GM12874 (cell line): ENCODE data around the gene DPEP3.

Experiments used
- TF ChIP-seq, protein P1 (sequence below): IDR thresholded peaks from 2 replicates; pipeline ENCODE4 v1.5.1; 2011; ENCODE audit warnings: low read depth, mild to moderate bottlenecking, control low read depth, low read length, moderate library complexity; ENCODE audit not compliant: insufficient read depth

Gene DPEP3

DNA sequence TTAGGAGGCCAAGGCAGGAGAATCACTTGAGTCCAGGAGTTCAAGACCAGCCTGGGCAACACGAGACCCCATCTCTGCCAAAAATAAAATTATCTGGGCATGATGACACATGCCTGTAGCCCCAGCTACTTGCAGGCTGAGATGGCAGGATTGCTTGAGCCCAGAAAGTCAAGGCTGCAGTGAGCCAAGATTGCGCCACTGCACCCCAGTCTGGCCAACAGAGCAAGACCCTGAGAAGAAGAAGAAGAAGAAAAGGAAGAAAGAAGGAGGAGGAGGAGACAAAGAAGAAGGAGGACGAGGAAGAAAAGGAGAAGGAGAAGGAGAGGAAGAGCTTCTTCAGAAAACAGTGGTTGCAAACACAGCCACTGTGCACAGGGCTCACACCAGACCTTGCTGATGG, 8.4 kb upstream of the DPEP3 start:
- TF ChIP-seq, protein P1, sequence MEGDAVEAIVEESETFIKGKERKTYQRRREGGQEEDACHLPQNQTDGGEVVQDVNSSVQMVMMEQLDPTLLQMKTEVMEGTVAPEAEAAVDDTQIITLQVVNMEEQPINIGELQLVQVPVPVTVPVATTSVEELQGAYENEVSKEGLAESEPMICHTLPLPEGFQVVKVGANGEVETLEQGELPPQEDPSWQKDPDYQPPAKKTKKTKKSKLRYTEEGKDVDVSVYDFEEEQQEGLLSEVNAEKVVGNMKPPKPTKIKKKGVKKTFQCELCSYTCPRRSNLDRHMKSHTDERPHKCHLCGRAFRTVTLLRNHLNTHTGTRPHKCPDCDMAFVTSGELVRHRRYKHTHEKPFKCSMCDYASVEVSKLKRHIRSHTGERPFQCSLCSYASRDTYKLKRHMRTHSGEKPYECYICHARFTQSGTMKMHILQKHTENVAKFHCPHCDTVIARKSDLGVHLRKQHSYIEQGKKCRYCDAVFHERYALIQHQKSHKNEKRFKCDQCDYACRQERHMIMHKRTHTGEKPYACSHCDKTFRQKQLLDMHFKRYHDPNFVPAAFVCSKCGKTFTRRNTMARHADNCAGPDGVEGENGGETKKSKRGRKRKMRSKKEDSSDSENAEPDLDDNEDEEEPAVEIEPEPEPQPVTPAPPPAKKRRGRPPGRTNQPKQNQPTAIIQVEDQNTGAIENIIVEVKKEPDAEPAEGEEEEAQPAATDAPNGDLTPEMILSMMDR: no peak

DNA sequence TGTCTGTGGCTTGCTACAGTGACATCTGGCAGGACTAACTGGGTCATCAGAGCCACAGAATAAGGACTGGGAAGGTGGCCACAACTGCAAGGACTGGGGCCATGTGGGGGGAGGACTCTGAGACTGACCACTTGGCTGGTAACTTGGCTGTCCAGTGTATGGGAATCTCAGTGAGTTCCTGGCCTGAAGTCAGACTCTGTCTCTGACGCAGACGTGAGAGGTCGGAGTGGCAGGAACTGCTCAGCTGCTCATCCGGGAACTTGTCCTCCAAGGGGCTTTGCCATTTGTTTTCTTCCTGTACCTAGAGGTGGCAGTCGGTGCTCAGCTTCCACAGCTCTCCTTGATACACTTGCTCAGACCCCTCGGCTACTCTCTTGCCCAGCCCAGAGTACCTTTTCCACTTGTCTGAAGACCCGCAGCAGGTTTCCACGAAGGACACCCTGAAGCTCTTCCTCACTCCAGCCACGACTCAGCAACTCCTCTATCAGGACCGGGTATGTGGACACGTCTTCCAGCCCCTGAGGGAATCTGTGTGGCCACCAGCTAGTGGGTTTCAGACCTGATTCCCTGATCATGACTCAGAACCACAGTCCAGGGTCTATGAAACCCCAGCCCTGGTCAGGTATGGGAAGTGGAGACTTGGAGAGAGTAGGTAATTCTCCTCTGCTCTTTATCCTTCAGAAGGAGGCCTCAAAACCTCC, 7.3 kb upstream of the DPEP3 start:
- TF ChIP-seq, protein P1: no peak

DNA sequence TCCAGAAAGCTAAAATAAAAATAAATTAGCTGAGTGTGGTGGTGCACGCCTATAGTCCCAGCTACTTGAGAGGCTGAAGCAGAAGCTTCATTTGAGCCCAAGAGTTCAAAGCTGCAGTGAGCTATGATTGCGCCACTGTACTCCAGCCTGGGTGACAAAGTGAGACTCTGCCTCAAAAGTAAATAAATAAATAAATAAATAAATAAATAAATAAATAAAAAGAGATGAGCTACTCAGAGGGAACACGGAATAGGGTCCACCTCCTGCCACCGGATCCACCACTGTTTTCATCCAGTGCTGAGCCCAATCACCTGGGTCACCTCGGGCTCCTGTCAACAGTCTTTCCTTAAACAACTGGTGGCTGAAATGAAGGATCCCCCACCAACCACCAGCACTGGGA, 6.7 kb upstream of the DPEP3 start:
- TF ChIP-seq, protein P1: no peak

DNA sequence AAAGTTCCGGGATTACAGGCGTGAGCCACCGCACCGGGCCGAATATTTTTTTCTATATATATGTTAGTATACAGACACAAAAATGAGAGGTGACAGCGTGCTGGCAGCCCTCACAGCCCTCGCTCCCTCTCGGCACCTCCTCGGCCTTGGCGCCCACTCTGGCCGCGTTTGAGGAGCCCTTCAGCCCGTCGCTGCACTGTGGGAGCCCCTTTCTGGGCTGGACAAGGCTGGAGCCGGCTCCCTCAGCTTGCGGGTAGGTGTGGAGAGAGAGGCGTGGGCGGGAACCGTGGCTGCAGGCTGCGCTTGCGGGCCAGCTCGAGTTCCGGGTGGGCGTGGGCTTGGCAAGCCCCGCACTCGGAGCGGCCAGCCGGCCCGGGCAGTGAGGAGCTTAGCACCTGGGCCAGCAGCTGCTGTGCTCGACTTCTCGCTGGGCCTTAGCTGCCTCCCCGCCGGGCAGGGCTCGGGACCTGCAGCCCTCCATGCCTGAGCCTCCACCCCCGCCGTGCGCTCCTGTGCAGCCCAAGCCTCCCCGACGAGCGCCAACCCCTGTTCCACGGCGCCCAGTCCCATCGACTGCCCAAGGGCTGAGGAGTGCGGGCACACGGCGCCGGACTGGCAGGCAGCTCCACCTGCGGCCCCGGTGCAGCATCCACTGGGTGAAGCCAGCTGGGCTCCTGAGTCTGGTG, 1.9 kb upstream of the DPEP3 start:
- TF ChIP-seq, protein P1: no peak

DNA sequence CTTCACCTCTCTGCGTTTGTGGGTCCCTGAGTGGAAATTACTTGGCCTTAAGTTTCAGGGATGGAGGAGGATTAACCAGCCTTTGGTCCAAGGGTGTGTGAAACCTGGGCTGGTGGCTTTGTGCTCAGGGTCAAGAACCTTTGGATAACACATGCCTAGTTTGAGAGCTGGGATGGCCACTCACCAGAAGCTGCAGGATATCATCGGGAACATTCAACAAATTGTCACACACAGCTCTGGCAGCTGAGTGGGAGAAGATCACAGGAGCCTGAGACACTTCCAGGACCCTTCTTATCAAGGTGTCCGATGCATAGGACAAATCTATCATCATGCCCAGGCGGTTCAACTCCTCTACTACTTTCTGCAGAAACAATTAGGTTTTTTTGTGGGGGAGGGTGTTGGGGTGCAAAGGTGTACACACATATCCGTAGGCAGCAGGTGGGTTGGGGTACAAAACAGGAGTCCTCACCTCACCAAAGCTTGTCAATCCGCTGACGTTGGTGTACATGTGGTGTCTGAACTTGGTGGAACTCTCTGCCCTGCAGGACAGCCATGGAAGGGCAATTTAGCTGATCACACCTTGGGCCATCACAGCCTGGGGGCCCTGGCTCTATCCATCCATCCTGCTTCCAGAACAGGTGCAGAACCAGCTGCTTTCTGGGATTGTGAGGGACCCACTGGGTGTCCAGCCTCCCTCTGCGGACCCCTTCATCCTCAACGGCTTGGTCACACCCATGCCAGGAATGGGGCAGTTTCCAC, 2.7 kb downstream of the DPEP3 start:
- TF ChIP-seq, protein P1: no peak

DNA sequence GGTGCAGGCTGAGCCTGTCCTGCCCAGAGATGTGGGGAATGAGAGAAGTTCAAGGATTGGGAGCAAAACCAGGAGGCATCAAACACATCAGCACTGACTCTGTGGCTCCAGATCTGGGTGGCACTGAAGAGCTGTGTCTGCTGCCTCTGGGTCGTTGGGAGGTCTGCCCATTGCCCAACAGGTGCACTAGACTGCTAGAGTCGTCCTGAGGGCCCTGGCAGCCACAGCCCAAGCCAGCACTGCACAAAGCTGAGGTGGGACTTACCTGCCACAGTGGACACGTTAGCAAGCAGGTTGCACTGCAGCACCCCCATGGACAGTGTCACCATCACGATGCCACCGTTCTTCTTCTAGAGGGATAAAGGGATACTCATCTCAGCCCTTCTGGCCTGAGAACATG, 3.3 kb downstream of the DPEP3 start:
- TF ChIP-seq, protein P1: no peak

DNA sequence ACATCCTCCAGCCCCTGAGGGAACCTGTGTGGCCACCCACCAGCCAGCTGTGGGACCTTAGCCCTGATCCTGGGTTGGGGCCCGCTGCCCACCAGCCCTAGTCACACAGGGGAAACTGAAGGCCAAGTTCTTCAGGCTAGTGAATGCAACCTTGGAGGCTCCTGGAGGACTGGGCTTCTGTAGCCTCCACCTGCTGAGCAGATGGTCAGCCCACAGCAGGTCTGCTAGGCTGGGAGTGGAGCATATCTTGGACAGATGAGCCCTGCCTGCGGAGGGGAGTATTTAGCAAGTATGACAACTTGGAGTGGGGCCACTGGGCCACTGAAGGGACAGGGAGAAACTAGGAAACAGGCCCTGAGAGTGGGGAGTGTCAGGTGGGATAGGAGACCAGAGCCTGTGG, 4.1 kb downstream of the DPEP3 start:
- TF ChIP-seq, protein P1: no peak
